Skeletal muscle tissue (tissue), 4 donors: ENCODE results near the gene USH2A. TPM values are rescaled to one million over a fixed set of nuclear protein-coding genes. Genes with fewer than 3 reads are reported as not detected.

Experiments
- H3K27ac ChIP-seq: one replicate; pipeline ENCODE4 v1.7.0; 2013; ENCODE audit warnings: mild to moderate bottlenecking, low read depth, low read length, inconsistent platforms
- H3K27me3 ChIP-seq, 3 donors: one replicate each; pipeline ENCODE4 v1.7.0; 2013; ENCODE audit warnings: low read length in 3 of 3; ENCODE audit not compliant: control insufficient read depth in 3 of 3, insufficient read depth in 3 of 3
- H3K36me3 ChIP-seq, 3 donors: one replicate each; pipeline ENCODE4 v1.7.0; 2013; ENCODE audit warnings: low read length in 3 of 3; ENCODE audit not compliant: control insufficient read depth in 3 of 3, insufficient read depth in 3 of 3
- H3K4me1 ChIP-seq, 3 donors: one replicate each; pipeline ENCODE4 v1.7.0; 2013; ENCODE audit warnings: low read length in 3 of 3, mild to moderate bottlenecking in 3 of 3; ENCODE audit not compliant: control insufficient read depth in 3 of 3, insufficient read depth in 3 of 3
- H3K4me3 ChIP-seq, 3 donors: one replicate each; pipeline ENCODE4 v1.7.0; 2013; ENCODE audit warnings: low read length in 3 of 3
- H3K9ac ChIP-seq, 3 donors: one replicate each; pipeline ENCODE4 v1.7.0; 2013; ENCODE audit warnings: low read length in 3 of 3, mild to moderate bottlenecking in 3 of 3, moderate library complexity in 2 of 3, low read depth in 1 of 3
- H3K9me3 ChIP-seq, 3 donors: one replicate each; pipeline ENCODE4 v1.7.0; 2013; ENCODE audit warnings: low read length in 3 of 3; ENCODE audit not compliant: control insufficient read depth in 3 of 3
- total RNA-seq: library from RNA; depleted of rRNA; stranded (reverse); fragments of >200 nt; gene quantifications from one replicate; pipeline ENCODE4 v1.2.3, GENCODE V29; 2014
- donor health status: Osteomylitis.

USH2A gene
- total RNA-seq, 1 donor from 2014 or later: 0.52 TPM

- no peak overlapping the region for H3K9ac ChIP-seq
- H3K27me3 ChIP-seq: no peaks in the 10 kb centered on the region
- peaks cover 0 to 5% (median 4%) of the 10 kb centered on the region in 3 donors for H3K36me3 ChIP-seq
- no peaks in the 10 kb centered on the region for H3K4me1 ChIP-seq
- H3K4me3 ChIP-seq: no peak overlapping the region
- no peaks in the 10 kb centered on the region for H3K9me3 ChIP-seq
- H3K27ac ChIP-seq: no peak overlapping the region
Observed at GRCh38 chr1:215625949-215626348, 797.3 kb downstream of the USH2A start.

GRCh38 chr1:215623162-215623561 is 800.1 kb downstream of the USH2A start:
- Histone ChIP-seq H3K27me3 (no peaks in the 10 kb centered on the region), H3K36me3 (peaks cover 3 to 22% (median 19%) of the 10 kb centered on the region in 3 donors), H3K27ac (no peak overlapping the region)

DNA sequence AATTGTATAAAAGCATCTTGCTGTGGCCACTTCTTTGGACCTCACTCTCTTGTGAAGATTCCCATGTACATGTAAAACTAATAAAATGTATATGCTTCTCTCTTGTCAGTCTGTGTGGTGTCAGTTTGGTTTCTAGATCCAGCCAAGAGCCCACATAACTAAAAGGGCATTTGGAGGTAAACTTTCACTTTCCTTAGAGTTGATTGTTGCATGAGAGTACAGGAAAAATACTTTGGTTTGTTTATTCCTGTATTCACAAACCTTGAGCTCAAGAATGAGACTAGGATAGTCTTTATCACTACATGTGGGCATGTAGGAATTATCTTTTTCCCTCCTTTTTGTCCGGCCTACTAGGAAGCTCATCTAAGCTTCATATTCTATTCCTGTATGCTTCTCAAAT is 805.3 kb downstream of the USH2A start:
- peaks cover 0 to 2% (median 0%) of the 10 kb centered on the region in 3 donors for H3K9me3 ChIP-seq
- no peak overlapping the region for H3K9ac ChIP-seq
- H3K36me3 ChIP-seq: peaks cover 6 to 28% (median 23%) of the 10 kb centered on the region in 3 donors
- H3K4me1 ChIP-seq: no peaks in the 10 kb centered on the region
- no peaks in the 10 kb centered on the region for H3K27me3 ChIP-seq
- H3K4me3 ChIP-seq: no peak overlapping the region
- H3K27ac ChIP-seq: no peak overlapping the region

More at GRCh38 chr1:215623162-215623561, 800.1 kb downstream of the USH2A start:
- no peaks in the 10 kb centered on the region for H3K9me3 ChIP-seq
- H3K4me1 ChIP-seq: no peaks in the 10 kb centered on the region
- H3K9ac ChIP-seq: no peak overlapping the region
- H3K4me3 ChIP-seq: no peak overlapping the region

DNA sequence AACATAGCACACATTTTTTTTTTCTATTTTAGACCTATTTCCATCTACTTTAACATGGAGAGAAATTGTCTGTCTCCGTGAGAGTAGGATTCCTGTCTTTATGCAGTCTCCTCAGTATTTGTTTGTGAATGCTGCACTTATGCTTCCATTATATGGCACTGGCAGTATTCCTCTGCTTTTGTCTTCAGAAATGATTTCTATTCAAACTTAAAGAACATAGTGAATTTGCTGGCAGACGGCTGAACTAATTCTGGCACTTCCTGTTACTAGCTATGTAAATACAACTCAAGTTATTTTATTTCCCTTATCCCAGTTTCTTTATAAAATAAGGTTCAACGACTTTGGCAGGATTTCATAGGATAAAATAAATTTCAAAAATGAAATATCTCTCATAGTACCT is 810.9 kb downstream of the USH2A start:
- Histone ChIP-seq H3K9ac (no peak overlapping the region), H3K27me3 (no peaks in the 10 kb centered on the region), H3K4me3 (no peak overlapping the region), H3K36me3 (peaks cover 5 to 30% (median 27%) of the 10 kb centered on the region in 3 donors), H3K27ac (no peak overlapping the region), H3K4me1 (no peaks in the 10 kb centered on the region), H3K9me3 (peaks cover 0 to 2% (median 0%) of the 10 kb centered on the region in 3 donors)

DNA sequence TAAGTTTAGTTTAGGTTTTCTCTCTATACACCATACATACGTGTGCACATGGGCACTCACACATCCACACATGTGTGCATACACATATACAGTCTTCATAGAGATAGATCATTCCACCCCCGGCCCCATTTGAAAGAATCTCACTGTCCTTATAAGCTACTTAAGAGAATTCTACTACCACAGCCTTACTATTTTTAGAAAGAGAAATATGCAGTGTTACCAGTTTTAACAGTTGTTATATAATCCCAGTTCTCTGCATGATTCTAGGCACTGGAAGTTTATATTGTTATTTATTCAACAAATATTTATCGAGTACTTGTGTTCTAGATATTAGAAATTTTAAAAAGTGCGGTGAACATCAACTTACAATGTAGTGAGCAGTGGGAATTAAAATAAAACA is 814.6 kb downstream of the USH2A start:
- Histone ChIP-seq H3K36me3 (peaks cover 5 to 38% (median 31%) of the 10 kb centered on the region in 3 donors), H3K9ac (no peak overlapping the region), H3K4me3 (no peak overlapping the region), H3K27me3 (no peaks in the 10 kb centered on the region), H3K4me1 (no peaks in the 10 kb centered on the region), H3K9me3 (peaks cover 0 to 2% (median 0%) of the 10 kb centered on the region in 3 donors), H3K27ac (no peak overlapping the region)

DNA sequence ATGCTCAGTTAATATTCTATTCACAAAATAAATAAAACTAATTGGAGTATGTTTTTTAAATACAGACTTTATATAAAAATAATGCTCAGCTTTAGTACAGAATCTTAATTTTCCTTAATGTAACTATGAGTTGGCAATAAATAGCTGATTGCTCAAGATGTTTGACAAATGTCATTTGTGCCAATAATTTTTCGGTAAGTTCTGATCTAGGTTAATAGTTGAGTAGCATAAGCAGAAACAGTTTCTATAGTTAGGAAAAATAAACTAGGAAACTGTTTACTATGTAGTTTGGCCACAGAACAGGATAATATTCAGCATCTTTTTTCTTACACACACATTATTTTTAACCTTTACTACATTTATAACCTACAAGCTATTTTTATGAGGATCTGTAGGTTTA is 815.8 kb downstream of the USH2A start:
- H3K4me1 ChIP-seq: no peaks in the 10 kb centered on the region

DNA sequence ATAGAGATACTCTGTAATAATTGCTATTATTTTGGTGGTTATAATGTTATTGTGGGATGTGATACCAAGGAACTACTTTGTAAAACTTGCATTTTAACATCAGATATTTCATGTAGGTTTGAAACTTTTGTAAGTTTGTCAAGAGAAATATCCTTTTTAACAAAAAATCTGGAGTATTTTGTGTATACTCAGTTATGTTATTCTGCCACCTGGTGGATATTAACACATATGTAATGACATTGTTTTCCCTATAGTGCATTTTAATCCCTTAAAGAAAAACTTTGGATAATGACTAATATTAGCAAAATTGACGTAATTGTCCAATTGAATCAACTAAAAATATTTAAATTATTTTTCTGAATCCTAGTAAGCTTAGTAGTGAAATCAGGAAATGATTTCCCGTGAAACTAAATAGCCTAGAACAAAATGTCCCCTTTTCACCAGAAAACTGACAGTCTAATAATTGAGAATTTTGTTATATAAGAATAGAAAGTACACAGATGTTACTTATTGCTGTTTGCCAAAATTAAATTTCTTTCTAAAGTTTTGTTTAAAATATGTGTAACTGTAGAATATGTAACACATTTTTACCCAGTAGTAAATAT is 816.6 kb downstream of the USH2A start:
- no peaks in the 10 kb centered on the region for H3K9me3 ChIP-seq
- H3K36me3 ChIP-seq: peaks cover 0 to 33% (median 12%) of the 10 kb centered on the region in 3 donors
- no peak overlapping the region for H3K4me3 ChIP-seq
- H3K9ac ChIP-seq: no peak overlapping the region
- no peaks in the 10 kb centered on the region for H3K4me1 ChIP-seq
- H3K27ac ChIP-seq: no peak overlapping the region
- H3K27me3 ChIP-seq: no peaks in the 10 kb centered on the region

More for the DNA sequence above, 815.8 kb downstream of the USH2A start:
- Histone ChIP-seq H3K4me3 (no peak overlapping the region), H3K27me3 (no peaks in the 10 kb centered on the region), H3K27ac (no peak overlapping the region), H3K9ac (no peak overlapping the region), H3K9me3 (no peaks in the 10 kb centered on the region), H3K36me3 (peaks cover 0 to 40% (median 19%) of the 10 kb centered on the region in 3 donors)

DNA sequence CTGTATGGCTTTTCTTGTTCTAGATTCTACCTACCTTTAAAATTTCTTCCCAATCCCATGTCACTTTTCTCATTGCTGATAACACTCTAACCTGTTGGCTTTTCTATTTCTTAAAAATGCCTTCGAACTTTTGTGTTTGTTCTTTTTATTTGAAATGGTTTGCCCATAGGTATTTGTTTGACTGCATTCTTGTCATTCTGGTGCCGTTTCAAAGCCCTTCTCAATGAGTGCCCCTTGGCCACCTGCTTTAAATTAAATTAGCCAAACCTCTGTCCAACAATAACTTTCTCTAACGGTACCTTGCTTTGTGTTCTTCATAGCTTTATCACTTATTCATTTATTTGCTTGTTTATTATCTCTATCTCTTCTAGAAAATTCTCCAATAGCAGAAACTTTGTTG is 817.2 kb downstream of the USH2A start:
- H3K4me3 ChIP-seq: no peak overlapping the region
- peaks cover 0 to 33% (median 12%) of the 10 kb centered on the region in 3 donors for H3K36me3 ChIP-seq
- H3K27me3 ChIP-seq: no peaks in the 10 kb centered on the region
- H3K4me1 ChIP-seq: no peaks in the 10 kb centered on the region
- no peak overlapping the region for H3K9ac ChIP-seq
- no peak overlapping the region for H3K27ac ChIP-seq
- H3K9me3 ChIP-seq: no peaks in the 10 kb centered on the region

DNA sequence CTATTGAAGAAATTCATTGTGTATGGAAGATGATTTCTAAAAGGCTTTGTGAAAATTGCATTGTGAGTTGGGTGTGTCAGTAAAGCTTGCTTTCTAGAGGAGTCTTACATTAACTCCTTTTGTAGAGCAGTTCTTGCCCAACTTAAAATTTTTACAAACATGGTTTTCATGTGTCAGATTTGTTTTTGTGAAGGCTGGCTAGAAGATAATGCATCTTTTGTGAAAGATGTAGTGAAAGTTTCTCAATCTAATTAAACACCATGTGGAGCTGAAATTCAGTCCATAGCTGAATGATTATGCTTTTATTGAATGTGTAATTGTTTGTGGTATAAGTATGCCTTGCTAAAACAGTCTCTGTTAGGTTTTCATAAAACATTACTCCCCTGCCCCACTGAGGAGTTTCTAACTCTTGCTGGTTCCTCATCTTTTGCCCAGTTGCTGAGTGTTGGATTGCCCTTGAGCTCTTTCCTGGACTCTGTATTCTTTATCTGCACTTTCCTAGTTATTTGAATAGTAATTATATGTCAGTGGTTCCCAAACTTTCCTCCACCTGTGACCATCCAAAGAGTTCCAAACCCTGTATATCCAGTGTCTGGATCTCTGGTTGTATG is 818.1 kb downstream of the USH2A start:
- no peaks in the 10 kb centered on the region for H3K4me1 ChIP-seq
- peaks cover 0 to 28% (median 12%) of the 10 kb centered on the region in 3 donors for H3K36me3 ChIP-seq
- no peaks in the 10 kb centered on the region for H3K27me3 ChIP-seq
- H3K9ac ChIP-seq: no peak overlapping the region
- H3K27ac ChIP-seq: no peak overlapping the region
- no peak overlapping the region for H3K4me3 ChIP-seq
- H3K9me3 ChIP-seq: no peaks in the 10 kb centered on the region

- Histone ChIP-seq H3K4me1 (no peaks in the 10 kb centered on the region), H3K9me3 (no peaks in the 10 kb centered on the region), H3K9ac (no peak overlapping the region), H3K36me3 (peaks cover 0 to 16% (median 7%) of the 10 kb centered on the region in 3 donors), H3K27me3 (no peaks in the 10 kb centered on the region), H3K4me3 (no peak overlapping the region), H3K27ac (no peak overlapping the region)
Observed at GRCh38 chr1:215603319-215603718, 819.9 kb downstream of the USH2A start.
